ENCODE measurements around the gene NPAS2. TPM values are rescaled to one million over a fixed set of nuclear protein-coding genes. Genes with fewer than 3 reads are reported as not detected.
A peak's percentile ranks its signal among the peaks of the same experiment; 100 is the strongest.

Gene NPAS2
- total RNA-seq, 8 experiments from 2014 or later, result 1.6 to 35.0 (median 6.4) TPM

GRCh38 chr2:100833331-100833730, 13.4 kb downstream of the NPAS2 start:
- Histone ChIP-seq H3K27ac (no peak overlapping the region), H3K4me1 (replicated peaks in 1 of 2) (no peaks in the 10 kb centered on the region), H3K4me3 (no peak overlapping the region)
- 80 to 100% (median 100%) methylated on average over 1 of the region's 1 CpG; no CpG with 5 or more reads in 2 of the 10 experiments for WGBS, 10 experiments
- in situ Hi-C loops (cut with MboI; ENCODE audit: low pct_unique_long_range_greater_than_20kb in 2 of 9, low sequenced_read_pairs in 9 of 9, unreplicated experiment in 9 of 9), result no loop called here
- peak in 1 of 8 experiments; percentile 48 for ATAC-seq (replicated peaks in 6 of 8)

- Histone ChIP-seq H3K4me3 (no peak overlapping the region), H3K4me1 (replicated peaks in 1 of 2) (no peaks in the 10 kb centered on the region), H3K27ac (no peak overlapping the region)
- in situ Hi-C loops (cut with MboI; ENCODE audit: low pct_unique_long_range_greater_than_20kb in 2 of 9, low sequenced_read_pairs in 9 of 9, unreplicated experiment in 9 of 9), result no loop called here
- ATAC-seq (replicated peaks in 6 of 8), result no peak
- 83 to 100% (median 95%) methylated on average over 1 to 7 of the region's 10 CpGs; no CpG with 5 or more reads in 4 of the 10 experiments for WGBS, 10 experiments
These were observed 14.3 kb downstream of the NPAS2 start for GRCh38 chr2:100834221-100834620.

GRCh38 chr2:100835006-100835659, 15.2 kb downstream of the NPAS2 start:
- Histone ChIP-seq H3K4me1 (replicated peaks in 1 of 2) (no peaks in the 10 kb centered on the region), H3K4me3 (no peak overlapping the region), H3K27ac (no peak overlapping the region)
- in situ Hi-C loops (cut with MboI; ENCODE audit: low pct_unique_long_range_greater_than_20kb in 2 of 9, low sequenced_read_pairs in 9 of 9, unreplicated experiment in 9 of 9), result no loop called here
- 61 to 100% (median 87%) methylated on average over 1 to 15 of the region's 16 CpGs; no CpG with 5 or more reads in 1 of the 10 experiments for WGBS, 10 experiments
- no peak for ATAC-seq (replicated peaks in 6 of 8)

GRCh38 chr2:100840519-100840918, 20.6 kb downstream of the NPAS2 start:
- Histone ChIP-seq H3K27ac (no peak overlapping the region), H3K4me1 (replicated peaks in 1 of 2) (no peaks in the 10 kb centered on the region), H3K4me3 (no peak overlapping the region)
- 68 to 97% (median 86%) methylated on average over 2 to 7 of the region's 7 CpGs; no CpG with 5 or more reads in 3 of the 10 experiments for WGBS, 10 experiments
- no peak for ATAC-seq (replicated peaks in 6 of 8)
- in situ Hi-C loops (cut with MboI; ENCODE audit: low pct_unique_long_range_greater_than_20kb in 2 of 9, low sequenced_read_pairs in 9 of 9, unreplicated experiment in 9 of 9), result no loop called here

- in situ Hi-C loops (cut with MboI; ENCODE audit: low pct_unique_long_range_greater_than_20kb in 2 of 9, low sequenced_read_pairs in 9 of 9, unreplicated experiment in 9 of 9), result no loop called here
- ATAC-seq (replicated peaks in 6 of 8), result no peak
- no peaks in the 10 kb centered on the region for H3K4me1 ChIP-seq (replicated peaks in 1 of 2)
- 60 to 100% (median 93%) methylated on average over 1 to 8 of the region's 9 CpGs; no CpG with 5 or more reads in 4 of the 10 experiments for WGBS, 10 experiments
- H3K4me3 ChIP-seq, result no peak overlapping the region
- no peak overlapping the region for H3K27ac ChIP-seq
These were observed 22.4 kb downstream of the NPAS2 start for GRCh38 chr2:100842241-100842922.

GRCh38 chr2:100844514-100844913, 24.6 kb downstream of the NPAS2 start:
- Histone ChIP-seq H3K4me3 (no peak overlapping the region), H3K4me1 (replicated peaks in 1 of 2) (no peaks in the 10 kb centered on the region), H3K27ac (no peak overlapping the region)
- 33 to 100% (median 79%) methylated on average over 2 to 7 of the region's 7 CpGs; no CpG with 5 or more reads in 1 of the 10 experiments for WGBS, 10 experiments
- in situ Hi-C loops (cut with MboI; ENCODE audit: low pct_unique_long_range_greater_than_20kb in 2 of 9, low sequenced_read_pairs in 9 of 9, unreplicated experiment in 9 of 9), result no loop called here
- peak in 2 of 8 experiments; percentile 29 to 56 for ATAC-seq (replicated peaks in 6 of 8)

GRCh38 chr2:100845141-100845991, 25.4 kb downstream of the NPAS2 start:
- in situ Hi-C loops (cut with MboI; ENCODE audit: low pct_unique_long_range_greater_than_20kb in 2 of 9, low sequenced_read_pairs in 9 of 9, unreplicated experiment in 9 of 9), result no loop called here

GRCh38 chr2:100846716-100847115, 26.8 kb downstream of the NPAS2 start:
- 88 to 100% (median 100%) methylated on average over 1 to 2 of the region's 2 CpGs for WGBS, 10 experiments
- in situ Hi-C loops (cut with MboI; ENCODE audit: low pct_unique_long_range_greater_than_20kb in 2 of 9, low sequenced_read_pairs in 9 of 9, unreplicated experiment in 9 of 9), result no loop called here
- H3K27ac ChIP-seq, result no peak overlapping the region

More at GRCh38 chr2:100845141-100845991, 25.4 kb downstream of the NPAS2 start:
- H3K27ac ChIP-seq, result no peak overlapping the region
- no peaks in the 10 kb centered on the region for H3K4me1 ChIP-seq (replicated peaks in 1 of 2)
- H3K4me3 ChIP-seq, result no peak overlapping the region
- 52 to 100% (median 73%) methylated on average over 1 to 4 of the region's 5 CpGs; no CpG with 5 or more reads in 4 of the 10 experiments for WGBS, 10 experiments
- ATAC-seq (replicated peaks in 6 of 8), result peak in 2 of 8 experiments; percentile 24 to 55

GRCh38 chr2:100852447-100852846, 32.5 kb downstream of the NPAS2 start:
- Histone ChIP-seq H3K4me1 (replicated peaks in 1 of 2) (peaks cover 5 to 7% of the 10 kb centered on the region in 2 donors), H3K27ac (no peak overlapping the region), H3K4me3 (no peak overlapping the region)
- in situ Hi-C loops (cut with MboI; ENCODE audit: low pct_unique_long_range_greater_than_20kb in 2 of 9, low sequenced_read_pairs in 9 of 9, unreplicated experiment in 9 of 9), result no loop called here
- 79 to 100% (median 100%) methylated on average over 1 to 4 of the region's 4 CpGs; no CpG with 5 or more reads in 3 of the 10 experiments for WGBS, 10 experiments
- ATAC-seq (replicated peaks in 6 of 8), result no peak

More at GRCh38 chr2:100846716-100847115, 26.8 kb downstream of the NPAS2 start:
- ATAC-seq (replicated peaks in 6 of 8), result no peak
- H3K4me1 ChIP-seq (replicated peaks in 1 of 2), result no peaks in the 10 kb centered on the region
- no peak overlapping the region for H3K4me3 ChIP-seq

GRCh38 chr2:100852999-100853908, 33.3 kb downstream of the NPAS2 start:
- Histone ChIP-seq H3K4me1 (replicated peaks in 1 of 2) (peaks cover 13 to 15% of the 10 kb centered on the region in 2 donors), H3K27ac (no peak overlapping the region), H3K4me3 (no peak overlapping the region)
- WGBS, 10 experiments, result 80 to 100% (median 92%) methylated on average over 1 to 9 of the region's 14 CpGs
- peak in 4 of 8 experiments; percentile 14 to 38 (median 22) for ATAC-seq (replicated peaks in 6 of 8)
- in situ Hi-C loops (cut with MboI; ENCODE audit: low pct_unique_long_range_greater_than_20kb in 2 of 9, low sequenced_read_pairs in 9 of 9, unreplicated experiment in 9 of 9), result no loop called here

GRCh38 chr2:100853909-100854810, 34.2 kb downstream of the NPAS2 start:
- H3K4me1 ChIP-seq (replicated peaks in 1 of 2), result peaks cover 15 to 19% of the 10 kb centered on the region in 2 donors
- ATAC-seq (replicated peaks in 6 of 8), result peak in 3 of 8 experiments; percentile 40 to 62 (median 49)
- 80 to 96% (median 89%) methylated on average over 3 to 7 of the region's 10 CpGs; no CpG with 5 or more reads in 2 of the 10 experiments for WGBS, 10 experiments

More at GRCh38 chr2:100853909-100854810, 34.2 kb downstream of the NPAS2 start:
- Histone ChIP-seq H3K27ac (no peak overlapping the region), H3K4me3 (no peak overlapping the region)
- in situ Hi-C loops (cut with MboI; ENCODE audit: low pct_unique_long_range_greater_than_20kb in 2 of 9, low sequenced_read_pairs in 9 of 9, unreplicated experiment in 9 of 9), result no loop called here
